ENCODE results near the gene DCAF4.

- TF ChIP-seq, protein P1, sequence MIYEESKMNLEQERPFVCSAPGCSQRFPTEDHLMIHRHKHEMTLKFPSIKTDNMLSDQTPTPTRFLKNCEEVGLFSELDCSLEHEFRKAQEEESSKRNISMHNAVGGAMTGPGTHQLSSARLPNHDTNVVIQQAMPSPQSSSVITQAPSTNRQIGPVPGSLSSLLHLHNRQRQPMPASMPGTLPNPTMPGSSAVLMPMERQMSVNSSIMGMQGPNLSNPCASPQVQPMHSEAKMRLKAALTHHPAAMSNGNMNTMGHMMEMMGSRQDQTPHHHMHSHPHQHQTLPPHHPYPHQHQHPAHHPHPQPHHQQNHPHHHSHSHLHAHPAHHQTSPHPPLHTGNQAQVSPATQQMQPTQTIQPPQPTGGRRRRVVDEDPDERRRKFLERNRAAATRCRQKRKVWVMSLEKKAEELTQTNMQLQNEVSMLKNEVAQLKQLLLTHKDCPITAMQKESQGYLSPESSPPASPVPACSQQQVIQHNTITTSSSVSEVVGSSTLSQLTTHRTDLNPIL (CRISPR knock-in tag; IDR thresholded peaks at IDR 0.05; ENCODE audit: low read depth) = no peak
- TF ChIP-seq PATZ1 (CRISPR knock-in tag; IDR thresholded peaks at IDR 0.05; ENCODE audit: borderline replicate concordance) = no peak
- TF ChIP-seq ZFP30 (CRISPR knock-in tag; IDR thresholded peaks at IDR 0.05) = no peak
- TF ChIP-seq RARB (CRISPR knock-in tag; IDR thresholded peaks at IDR 0.05) = no peak
- TF ChIP-seq GLIS3 (CRISPR knock-in tag; IDR thresholded peaks at IDR 0.05) = no peak
- TF ChIP-seq TOX (CRISPR knock-in tag; IDR thresholded peaks at IDR 0.05; ENCODE audit: borderline replicate concordance) = no peak
- no peak for TF ChIP-seq ARNTL (CRISPR knock-in tag; IDR thresholded peaks at IDR 0.05; ENCODE audit: borderline replicate concordance, low read depth)
- TF ChIP-seq TCF4 (CRISPR knock-in tag; IDR thresholded peaks at IDR 0.05; ENCODE audit: borderline replicate concordance) = no peak
- no peak for TF ChIP-seq ESRRG (CRISPR knock-in tag; IDR thresholded peaks at IDR 0.05)
- no peak for TF ChIP-seq ZNF565 (CRISPR knock-in tag; conservative IDR thresholded peaks at IDR 0.05; ENCODE audit: low read depth)
- no peak for TF ChIP-seq SNAI2 (CRISPR knock-in tag; IDR thresholded peaks at IDR 0.05)
- no peak for TF ChIP-seq PPARA (CRISPR knock-in tag; IDR thresholded peaks at IDR 0.05; ENCODE audit: borderline replicate concordance)
Measured at GRCh38 chr14:72893636-72894322, 32.5 kb upstream of the DCAF4 start, which contains the start of gene DPF3.
